ENCODE results near the gene ZW10. TPM values are rescaled to one million over a fixed set of nuclear protein-coding genes. Genes with fewer than 3 reads are reported as not detected.

Gene ZW10
- total RNA-seq, 1 experiment from 2014 or later: 26.0 TPM

DNA sequence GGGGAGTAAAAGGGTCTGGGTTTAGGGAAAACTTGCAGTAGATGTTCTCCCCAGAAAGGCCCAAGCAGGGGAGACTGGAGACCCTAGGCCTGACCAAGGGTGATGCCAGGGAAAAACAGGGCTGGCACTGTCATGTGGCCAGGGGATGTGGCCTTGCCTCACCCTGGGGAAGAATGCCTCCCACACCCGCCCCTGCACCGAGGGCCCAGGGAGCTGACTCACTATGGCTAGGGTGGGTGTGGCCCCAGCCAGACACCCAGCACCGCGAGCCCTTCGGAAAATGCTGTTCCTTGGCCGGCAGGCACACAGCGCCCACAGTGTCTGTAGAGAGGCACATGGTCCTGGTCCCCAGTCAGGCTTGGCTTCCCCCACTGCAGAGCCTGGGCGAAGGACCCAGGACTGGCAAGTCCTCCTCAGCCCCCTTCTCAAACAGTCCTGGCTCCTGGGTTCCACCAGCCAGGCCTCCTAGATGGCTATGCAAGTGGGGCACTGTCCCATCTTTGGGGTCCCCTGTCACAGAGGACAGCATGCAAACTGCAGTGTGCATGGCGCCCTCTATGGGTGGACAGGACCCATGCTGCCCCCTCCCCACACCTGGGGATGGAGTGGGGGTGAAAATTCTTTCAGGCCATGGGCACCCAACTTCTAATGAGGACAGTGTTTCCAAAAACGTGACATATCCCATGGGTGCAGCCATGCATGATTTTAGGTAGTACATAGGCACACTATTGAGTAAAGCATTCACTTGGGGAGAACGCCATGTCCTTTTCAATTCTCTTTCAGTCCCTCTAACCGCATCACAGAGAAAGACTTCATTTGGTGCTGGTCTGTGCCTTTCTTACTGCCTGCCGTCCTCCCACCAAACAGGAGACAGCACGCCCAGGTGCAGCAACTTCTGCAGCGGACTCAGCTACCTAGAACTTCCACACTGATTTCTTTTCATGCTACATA lies 82.6 kb downstream of the ZW10 start:
- no peak overlapping the region for H3K4me2 ChIP-seq (ENCODE audit: insufficient read depth, insufficient read length, low read length)

More for the DNA sequence above, 82.6 kb downstream of the ZW10 start:
- Histone ChIP-seq H3K9me3 (ENCODE audit: control insufficient read depth, low read depth, low read length) (no peaks in the 10 kb centered on the region), H3K4ac (ENCODE audit: low read depth, low read length) (no peak overlapping the region), H3K27ac (ENCODE audit: insufficient read length, low read depth, low read length) (no peak overlapping the region), H4K8ac (replicated peaks; ENCODE audit: insufficient read length, low read depth, low read length) (no peak overlapping the region), H2BK5ac (ENCODE audit: insufficient read length, low read length) (no peak overlapping the region), H2BK120ac (ENCODE audit: low read depth, low read length, poor library complexity, severe bottlenecking) (no peak overlapping the region), H2BK20ac (ENCODE audit: low read depth, low read length, poor library complexity, severe bottlenecking) (no peak overlapping the region), H4K91ac (ENCODE audit: insufficient read length, low read depth, low read length) (no peak overlapping the region), H3T11ph (ENCODE audit: low read length) (no peak overlapping the region), H3K79me1 (ENCODE audit: insufficient read depth, low read depth, low read length, poor library complexity, severe bottlenecking) (no peaks in the 10 kb centered on the region), H3K9ac (ENCODE audit: extremely low read depth, insufficient read length, low read length) (no peak overlapping the region), H4K20me1 (ENCODE audit: control insufficient read depth, insufficient read depth, insufficient read length) (no peaks in the 10 kb centered on the region), H3K56ac (ENCODE audit: insufficient read length, low read depth, low read length) (no peak overlapping the region), H3K14ac (ENCODE audit: insufficient read depth, low read length) (no peak overlapping the region), H4K5ac (ENCODE audit: insufficient read length, low read depth, low read length) (no peak overlapping the region), H2BK15ac (ENCODE audit: low read depth, low read length) (no peak overlapping the region), H2BK12ac (ENCODE audit: insufficient read length, low read depth, low read length) (no peak overlapping the region), H3K79me2 (ENCODE audit: insufficient read depth, low read length) (no peaks in the 10 kb centered on the region), H3K23ac (ENCODE audit: insufficient read length, low read depth, low read length) (no peak overlapping the region), H2AK5ac (ENCODE audit: insufficient read length, low read length) (no peak overlapping the region), H3K4me1 (ENCODE audit: insufficient read depth, low read length) (0 out of 2 replicates have a peak, but pooled peaks cover 3% of the 10 kb centered on the region), H3K27me3 (ENCODE audit: insufficient read depth, low read length) (no peaks in the 10 kb centered on the region), H3K23me2 (ENCODE audit: insufficient read length, low read depth, low read length, poor library complexity, severe bottlenecking) (no peaks in the 10 kb centered on the region), H3K18ac (ENCODE audit: insufficient read length, low read depth, low read length) (no peak overlapping the region), H2AFZ (ENCODE audit: low read length) (no peak overlapping the region)
- Mint-ChIP-seq H3K4me3 (no peak overlapping the region), H3K36me3 (ENCODE audit: insufficient read depth in 1 of 3, low read depth in 3 of 3) (no peaks in the 10 kb centered on the region), H3K27me3 (ENCODE audit: low read depth) (peaks cover 2% of the 10 kb centered on the region), H3K4me1 (peaks cover 4 to 6% of the 10 kb centered on the region in 2 experiments; a peak in 3 of 4 replicates), H3K9me3 (no peaks in the 10 kb centered on the region), H3K27ac (peak overlapping the region in 1 of 3 experiments; percentile 23; a peak in 2 of 7 replicates)
- WGBS (ENCODE audit: extremely low coverage, insufficient read length, low lambda C conversion rate): no CpG with 5 or more reads among the region's 15 CpGs
- DNase-seq: peak; percentile 76
- TF ChIP-seq, protein P1, sequence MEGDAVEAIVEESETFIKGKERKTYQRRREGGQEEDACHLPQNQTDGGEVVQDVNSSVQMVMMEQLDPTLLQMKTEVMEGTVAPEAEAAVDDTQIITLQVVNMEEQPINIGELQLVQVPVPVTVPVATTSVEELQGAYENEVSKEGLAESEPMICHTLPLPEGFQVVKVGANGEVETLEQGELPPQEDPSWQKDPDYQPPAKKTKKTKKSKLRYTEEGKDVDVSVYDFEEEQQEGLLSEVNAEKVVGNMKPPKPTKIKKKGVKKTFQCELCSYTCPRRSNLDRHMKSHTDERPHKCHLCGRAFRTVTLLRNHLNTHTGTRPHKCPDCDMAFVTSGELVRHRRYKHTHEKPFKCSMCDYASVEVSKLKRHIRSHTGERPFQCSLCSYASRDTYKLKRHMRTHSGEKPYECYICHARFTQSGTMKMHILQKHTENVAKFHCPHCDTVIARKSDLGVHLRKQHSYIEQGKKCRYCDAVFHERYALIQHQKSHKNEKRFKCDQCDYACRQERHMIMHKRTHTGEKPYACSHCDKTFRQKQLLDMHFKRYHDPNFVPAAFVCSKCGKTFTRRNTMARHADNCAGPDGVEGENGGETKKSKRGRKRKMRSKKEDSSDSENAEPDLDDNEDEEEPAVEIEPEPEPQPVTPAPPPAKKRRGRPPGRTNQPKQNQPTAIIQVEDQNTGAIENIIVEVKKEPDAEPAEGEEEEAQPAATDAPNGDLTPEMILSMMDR (conservative IDR thresholded peaks at IDR 0.05): peak; percentile 97
